AG08395 (cell line): Measurements from ENCODE around the gene DLG2.
A peak's percentile ranks its signal among the peaks of the same experiment; 100 is the strongest.

Experiments
- DNase-seq: peaks from one replicate; pipeline ENCODE4 v3.0.0; 2012; ENCODE audit warnings: mixed read lengths, low spot score

DLG2 gene

DNA sequence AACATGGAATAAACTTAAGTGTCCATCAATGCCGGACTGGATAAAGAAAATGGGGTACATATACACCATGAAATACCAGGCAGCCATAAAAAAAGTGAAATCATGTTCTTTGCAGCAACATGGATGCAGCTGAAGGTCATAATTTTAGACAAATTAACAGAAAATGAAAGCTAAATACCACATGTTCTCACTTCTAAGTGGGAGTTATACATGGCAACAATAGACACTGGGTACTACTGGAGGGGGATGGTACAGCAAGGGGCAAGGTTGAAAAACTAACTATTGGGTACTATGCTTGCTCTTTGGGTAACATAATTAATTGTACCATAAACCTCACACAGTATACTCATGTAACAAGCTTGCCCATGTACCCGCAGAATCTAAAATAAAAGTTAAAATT, 851.6 kb downstream of the DLG2 start:
- no peak for DNase-seq

DNA sequence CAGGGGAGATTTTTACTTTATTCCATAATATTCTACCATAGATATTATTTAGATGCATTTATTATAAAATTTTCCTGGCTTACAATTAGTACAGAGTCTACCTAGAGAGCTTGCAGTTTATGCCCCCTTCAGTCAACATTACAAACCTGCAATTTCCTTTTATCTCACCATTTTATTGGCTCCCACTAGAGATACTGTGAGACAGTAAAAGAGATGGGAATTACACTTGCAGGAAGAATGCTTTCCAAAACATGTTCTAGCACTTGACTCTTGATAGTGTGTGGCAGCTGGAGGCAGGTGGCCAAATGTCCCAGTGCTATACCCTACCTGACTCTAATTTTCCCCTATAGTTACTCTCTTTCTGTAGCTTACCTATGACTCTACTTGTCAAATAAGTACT, 863.2 kb downstream of the DLG2 start:
- DNase-seq: no peak

DNA sequence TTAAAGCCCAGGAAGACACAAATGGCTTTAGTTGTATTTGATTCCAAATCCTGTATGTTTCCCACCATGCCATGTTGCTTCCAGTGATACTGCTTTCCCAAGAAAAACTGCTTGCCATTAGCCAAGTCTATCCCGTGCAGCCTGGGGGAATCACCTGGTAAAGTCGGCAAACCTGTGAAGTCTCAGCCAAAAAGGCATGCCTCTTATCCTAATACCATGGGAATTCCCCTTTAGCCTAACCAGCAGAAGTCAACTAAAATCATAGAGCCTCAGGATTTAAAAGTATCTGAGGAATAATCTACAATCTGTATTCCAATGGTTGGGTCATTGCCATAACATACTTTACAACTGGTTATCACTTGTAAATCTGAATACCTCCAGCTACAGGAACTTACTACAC, 869.4 kb downstream of the DLG2 start:
- DNase-seq: no peak

- DNase-seq: no peak
These were observed 875.8 kb downstream of the DLG2 start for GRCh38 chr11:84751371-84751770.

DNA sequence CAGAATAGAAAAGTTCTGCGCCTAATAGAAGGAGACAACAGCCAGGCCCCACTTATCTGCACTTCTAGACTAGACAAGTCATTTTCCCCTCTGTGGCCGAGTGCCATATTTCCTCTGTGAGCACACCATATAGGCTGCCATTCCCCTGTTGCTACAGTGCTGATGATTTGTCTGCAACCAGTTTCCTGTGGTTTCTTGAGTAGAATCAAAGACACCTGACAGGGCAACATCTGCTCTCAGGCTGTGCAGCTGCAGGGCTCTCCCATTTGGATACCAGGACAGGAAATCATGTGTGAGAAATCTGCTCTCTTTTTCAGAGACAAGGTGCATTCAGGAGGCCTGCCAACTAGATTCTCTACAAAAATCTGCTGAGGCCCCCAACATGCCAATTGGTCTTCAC, 879.3 kb downstream of the DLG2 start:
- DNase-seq: no peak

- no peak for DNase-seq
These were observed 887.1 kb downstream of the DLG2 start for GRCh38 chr11:84740050-84740449.

- no peak for DNase-seq
These were observed 902.9 kb downstream of the DLG2 start for GRCh38 chr11:84724256-84724655.

- no peak for DNase-seq
These were observed 904.5 kb downstream of the DLG2 start for GRCh38 chr11:84722583-84723108.

DNA sequence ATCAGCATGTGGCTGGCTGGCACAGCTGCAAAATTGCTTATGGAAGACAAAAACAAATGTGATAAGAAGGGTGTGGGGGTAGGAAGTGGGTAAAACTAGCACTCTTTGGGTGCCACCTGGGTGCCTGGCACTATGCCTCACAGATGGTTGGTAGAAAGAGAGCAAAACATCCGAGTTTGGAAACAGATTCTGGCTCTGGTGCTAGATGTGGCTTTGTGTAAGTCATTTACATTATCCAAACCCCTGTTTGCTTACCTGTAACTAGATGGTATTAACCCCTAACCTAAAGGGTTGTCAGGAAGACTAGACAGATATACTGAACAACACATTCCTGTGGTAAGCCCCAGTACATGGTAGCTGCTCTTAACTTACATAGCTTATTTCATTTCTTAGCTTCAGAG, 905.6 kb downstream of the DLG2 start:
- no peak for DNase-seq

- peak; percentile 4 for DNase-seq
These were observed 906.3 kb downstream of the DLG2 start for GRCh38 chr11:84720706-84721402.

DNA sequence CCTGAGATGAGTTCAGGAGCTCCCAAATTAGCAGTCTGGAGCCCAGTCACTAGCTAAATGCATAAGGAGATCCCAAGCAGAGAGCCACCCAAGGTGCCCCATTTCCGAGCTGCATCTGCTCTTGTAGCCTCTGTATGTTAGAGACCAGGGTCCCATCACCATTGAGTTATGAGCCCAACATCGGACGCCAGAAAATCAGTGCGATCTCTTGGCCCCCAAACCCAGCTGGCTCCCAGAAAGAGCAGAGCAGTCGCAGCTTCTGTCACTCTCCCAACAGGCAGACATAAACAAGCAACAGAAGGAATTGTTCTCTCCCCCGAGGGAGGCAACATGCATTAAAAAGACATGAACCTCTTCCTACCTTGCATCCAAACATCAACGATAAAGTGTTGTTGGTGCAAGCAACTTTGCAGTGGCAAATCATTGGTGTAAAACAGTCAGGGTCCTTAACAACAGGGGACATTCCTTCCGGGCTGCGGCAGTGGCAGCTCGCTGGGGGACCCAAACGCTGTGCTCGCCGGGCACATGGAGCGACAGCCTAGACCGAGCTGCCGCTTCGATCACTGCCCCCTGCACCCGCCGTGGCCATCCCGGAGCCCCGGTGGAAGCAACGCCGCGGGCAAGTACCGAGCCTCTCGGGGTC, 907.1 kb downstream of the DLG2 start:
- no peak for DNase-seq

DNA sequence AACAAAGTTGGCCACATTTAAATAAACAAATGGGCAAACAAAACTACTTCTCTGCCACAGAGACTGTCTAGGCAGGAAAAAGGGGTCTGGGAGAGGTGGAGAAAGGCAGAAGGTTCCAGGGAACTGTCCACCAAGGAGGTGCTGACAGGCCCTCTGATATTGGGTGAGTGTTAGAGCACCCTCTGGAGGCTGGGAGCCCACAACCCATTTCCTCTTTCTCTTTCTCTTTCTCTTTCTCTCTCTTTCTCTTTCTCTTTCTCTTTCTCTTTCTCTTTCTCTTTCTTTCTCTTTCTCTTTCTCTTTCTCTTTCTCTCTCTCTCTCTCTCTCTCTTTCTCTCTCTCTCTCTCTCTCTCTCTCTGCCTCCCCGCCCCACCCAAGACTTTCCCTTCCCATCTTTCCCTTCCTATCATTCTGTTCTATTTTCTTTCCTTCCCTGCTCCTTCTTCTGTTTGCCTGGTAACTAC, 912.8 kb downstream of the DLG2 start:
- DNase-seq: peak; percentile 41

DNA sequence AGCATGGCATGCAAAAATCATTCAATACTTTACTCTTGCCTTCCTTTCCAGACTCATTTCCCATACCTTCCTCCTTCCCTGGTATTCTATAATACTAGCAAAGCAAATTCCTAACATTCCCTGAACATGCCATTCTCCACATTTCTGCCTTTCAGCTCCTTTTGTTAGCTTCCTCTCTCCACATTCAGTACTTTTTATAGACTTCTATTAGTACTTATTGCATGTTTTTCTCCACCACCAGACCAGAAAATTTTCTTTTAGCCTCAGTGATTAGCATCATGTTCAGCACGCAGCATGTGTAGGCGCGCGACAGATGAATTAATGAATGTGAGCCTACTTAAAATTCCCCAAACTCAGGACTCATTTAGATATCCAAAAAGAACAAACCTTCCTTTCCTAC, 935.3 kb downstream of the DLG2 start:
- no peak for DNase-seq

- no peak for DNase-seq
These were observed 939.7 kb downstream of the DLG2 start for GRCh38 chr11:84687433-84687832.

DNA sequence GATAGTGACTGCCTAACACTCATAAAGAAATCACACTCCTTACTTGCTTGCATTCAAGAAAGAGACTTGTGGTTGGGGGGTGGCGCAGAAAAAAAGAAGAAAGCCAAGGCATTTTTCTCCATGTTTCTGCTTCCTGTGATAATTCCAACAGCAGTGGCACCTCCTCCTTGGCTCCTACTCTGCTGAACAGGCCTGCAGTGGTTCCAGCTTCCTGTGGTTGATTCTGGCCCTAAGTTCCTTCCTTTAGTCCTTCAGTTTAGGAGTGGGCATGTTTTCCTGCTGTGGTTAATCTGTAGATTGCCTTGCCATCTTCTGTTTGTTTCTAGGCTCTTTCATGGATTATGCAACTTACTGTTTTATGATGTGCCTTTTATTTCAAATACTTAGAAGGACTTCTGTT, 940.4 kb downstream of the DLG2 start:
- DNase-seq: no peak

DNA sequence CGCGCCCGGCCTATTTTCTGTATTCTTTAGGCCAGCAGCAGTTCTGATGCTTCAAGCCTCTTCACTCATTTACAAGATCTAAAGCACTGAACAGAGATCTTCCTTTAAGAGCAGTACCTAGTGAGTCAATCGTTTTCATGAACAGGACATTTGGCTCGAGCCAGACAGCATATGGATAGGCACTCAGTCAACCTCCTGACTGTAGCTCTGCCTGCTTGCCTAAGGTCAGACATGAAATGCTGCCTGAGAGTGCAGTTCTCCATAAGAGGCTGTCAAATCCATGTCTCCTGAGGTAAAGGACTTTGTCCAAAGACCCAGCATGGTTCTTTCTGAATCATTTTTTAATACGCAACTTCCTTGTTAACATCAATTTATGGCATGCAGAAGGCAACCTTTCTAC, 941.2 kb downstream of the DLG2 start:
- DNase-seq: no peak

- no peak for DNase-seq
These were observed 942.0 kb downstream of the DLG2 start for GRCh38 chr11:84685149-84685548.

DNA sequence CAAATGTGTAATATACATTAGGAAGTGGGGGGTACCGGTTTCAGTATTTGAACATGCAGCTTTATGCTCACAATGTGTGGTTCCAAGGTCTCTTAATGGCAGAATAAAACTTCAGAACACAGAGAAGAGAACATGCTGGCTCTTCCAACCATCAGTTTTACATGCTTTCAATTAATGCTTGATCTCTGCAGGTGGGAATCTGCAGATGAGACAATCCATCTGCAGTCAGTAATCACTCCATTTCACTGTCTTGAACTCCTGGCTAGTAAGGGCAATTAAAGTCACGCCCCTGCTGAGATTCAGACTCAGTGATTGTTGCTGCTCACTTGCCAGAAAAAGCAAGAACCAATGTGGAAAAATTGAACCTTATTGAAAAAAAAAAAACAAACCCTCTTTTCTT, 945.7 kb downstream of the DLG2 start:
- DNase-seq: no peak

DNA sequence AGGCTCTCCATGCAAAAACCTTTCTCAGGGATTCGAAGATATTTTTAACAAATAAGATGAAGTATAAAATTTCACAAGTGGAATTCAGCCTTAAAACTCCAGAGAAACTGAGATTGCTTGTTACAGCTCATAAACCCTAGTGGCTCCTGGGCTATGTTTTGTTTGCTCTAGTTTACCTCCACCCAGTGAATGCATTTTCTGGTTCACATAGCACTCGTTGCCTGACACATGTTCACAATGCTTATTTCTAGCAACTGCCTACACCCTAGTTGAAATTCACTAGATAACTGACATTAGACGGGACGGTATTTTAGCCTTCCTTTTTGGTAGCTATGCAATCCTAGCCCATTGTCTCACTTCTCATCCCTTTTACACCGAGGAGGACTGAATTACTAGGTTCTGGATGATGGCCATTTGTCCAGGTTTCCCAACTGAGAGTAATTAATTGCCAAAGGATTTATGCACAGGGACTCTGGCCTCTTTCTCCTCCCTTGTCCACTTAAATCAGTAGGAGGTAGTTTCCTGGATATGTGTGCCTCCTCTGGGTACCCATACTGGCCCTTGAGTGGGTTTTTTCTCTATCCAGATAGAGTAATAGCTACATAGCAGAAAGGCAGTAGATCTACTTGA, 951.6 kb downstream of the DLG2 start:
- DNase-seq: no peak

DNA sequence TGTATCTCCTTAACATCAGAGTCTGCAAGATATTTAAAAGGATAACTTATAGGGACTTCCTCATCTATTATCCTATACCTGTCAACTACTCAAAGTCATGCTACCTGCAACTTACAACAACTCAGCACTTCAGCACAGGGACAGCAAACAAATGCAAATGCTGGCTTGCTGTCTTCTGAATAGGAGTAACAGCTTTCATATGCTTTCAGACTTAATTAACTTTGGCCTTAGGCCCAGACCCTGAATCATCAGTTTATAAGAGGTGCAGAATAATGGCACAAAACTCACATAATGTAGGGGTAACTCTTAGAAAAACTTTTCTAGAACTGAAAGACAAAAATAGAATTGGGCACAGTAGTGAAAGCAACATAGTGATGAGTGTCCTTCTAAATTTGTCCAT, 953.4 kb downstream of the DLG2 start:
- peak; percentile 11 for DNase-seq

GRCh38 chr11:84671325-84671999, 955.7 kb downstream of the DLG2 start:
- no peak for DNase-seq

DNA sequence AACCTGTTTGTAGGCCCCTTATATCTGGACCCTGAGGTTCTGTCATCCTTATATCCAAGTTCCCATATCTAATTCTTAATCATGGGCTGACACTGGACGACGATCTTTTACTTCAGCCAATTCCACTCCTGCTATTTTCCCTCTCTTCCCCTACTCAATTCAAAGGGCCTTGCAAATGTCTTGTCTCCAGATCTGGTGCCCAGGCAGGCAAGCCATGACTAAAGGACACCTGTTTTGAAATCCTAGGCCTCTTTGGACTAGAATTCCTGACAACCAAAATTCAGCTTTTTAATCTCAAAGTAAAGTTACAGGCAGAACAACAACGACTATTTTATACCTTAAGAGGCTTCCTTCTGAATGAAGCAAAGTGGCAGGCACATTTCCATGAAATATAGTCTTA, 963.4 kb downstream of the DLG2 start:
- no peak for DNase-seq
